Measurements from ENCODE around the gene HDC.

HDC gene

GRCh38 chr15:50228866-50229265 lies 36.7 kb downstream of the HDC start:
- in situ Hi-C loops (cut with MboI; ENCODE audit: low sequenced_read_pairs): no loop called here

- in situ Hi-C loops (cut with MboI; ENCODE audit: low sequenced_read_pairs): no loop called here
These were observed 38.5 kb downstream of the HDC start for GRCh38 chr15:50227076-50227475.

- in situ Hi-C loops (cut with MboI; ENCODE audit: low sequenced_read_pairs): no loop called here
These were observed 39.6 kb downstream of the HDC start for GRCh38 chr15:50225938-50226337.

GRCh38 chr15:50225057-50225456 lies 40.5 kb downstream of the HDC start:
- in situ Hi-C loops (cut with MboI; ENCODE audit: low sequenced_read_pairs): no loop called here

GRCh38 chr15:50224606-50225005 lies 40.9 kb downstream of the HDC start:
- in situ Hi-C loops (cut with MboI; ENCODE audit: low sequenced_read_pairs): no loop called here

GRCh38 chr15:50222181-50222580 lies 43.3 kb downstream of the HDC start:
- in situ Hi-C loops (cut with MboI; ENCODE audit: low sequenced_read_pairs): no loop called here

GRCh38 chr15:50219820-50220219 lies 45.7 kb downstream of the HDC start:
- in situ Hi-C loops (cut with MboI; ENCODE audit: low sequenced_read_pairs): no loop called here

GRCh38 chr15:50218691-50219090 lies 46.8 kb downstream of the HDC start:
- in situ Hi-C loops (cut with MboI; ENCODE audit: low sequenced_read_pairs): no loop called here

GRCh38 chr15:50218291-50218690 lies 47.2 kb downstream of the HDC start:
- in situ Hi-C loops (cut with MboI; ENCODE audit: low sequenced_read_pairs): no loop called here

- in situ Hi-C loops (cut with MboI; ENCODE audit: low sequenced_read_pairs): no loop called here
These were observed 54.9 kb downstream of the HDC start for GRCh38 chr15:50210462-50211157.

- in situ Hi-C loops (cut with MboI; ENCODE audit: low sequenced_read_pairs): no loop called here
These were observed 55.7 kb downstream of the HDC start for GRCh38 chr15:50209809-50210208.

- in situ Hi-C loops (cut with MboI; ENCODE audit: low sequenced_read_pairs): no loop called here
These were observed 59.5 kb downstream of the HDC start for GRCh38 chr15:50206020-50206419.

- in situ Hi-C loops (cut with MboI; ENCODE audit: low sequenced_read_pairs): no loop called here
These were observed 63.5 kb downstream of the HDC start for GRCh38 chr15:50202003-50202402.

GRCh38 chr15:50192926-50193620 lies 72.5 kb downstream of the HDC start:
- in situ Hi-C loops (cut with MboI; ENCODE audit: low sequenced_read_pairs): no loop called here

GRCh38 chr15:50192164-50192563 lies 73.4 kb downstream of the HDC start:
- in situ Hi-C loops (cut with MboI; ENCODE audit: low sequenced_read_pairs): no loop called here
